DOHH2 (cell line): Measurements from ENCODE around the gene NUMBL.
"Not testable (repeated sequence)": the region's sequence is repeated elsewhere in the genome, so short reads cannot be mapped to it uniquely, and the experiment has no call there.

Source experiments
- H3F3A ChIP-seq: fragments of 200-600 bp; sonication (generic), shearing (Covaris generic); 2 replicates; pipeline ENCODE4 v1.6.0; 2016; ENCODE audit warnings: antibody characterized with exemption, mild to moderate bottlenecking; ENCODE audit not compliant: control insufficient read depth, insufficient read depth
- H3K27ac ChIP-seq: fragments of 200-600 bp; sonication (generic); 2 replicates; pipeline ENCODE4 v1.5.1; 2014; ENCODE audit warnings: low read depth, mild to moderate bottlenecking, low read length, moderate library complexity
- H3K27me3 ChIP-seq: fragments of 200-600 bp; sonication (generic); 2 replicates; pipeline ENCODE4 v1.6.1; 2014; ENCODE audit warnings: mild to moderate bottlenecking, low read length, mixed read lengths; ENCODE audit not compliant: control insufficient read depth
- H3K36me3 ChIP-seq: fragments of 200-600 bp; sonication (generic); 2 replicates; pipeline ENCODE4 v1.6.1; 2014; ENCODE audit warnings: mild to moderate bottlenecking, low read length, moderate library complexity, mixed read lengths; ENCODE audit not compliant: control insufficient read depth
- H3K4me1 ChIP-seq: fragments of 200-600 bp; sonication (generic); 2 replicates; pipeline ENCODE4 v1.6.1; 2014; ENCODE audit warnings: mild to moderate bottlenecking, low read length, mixed read lengths; ENCODE audit not compliant: control insufficient read depth
- H3K4me2 ChIP-seq: fragments of 200-600 bp; sonication (generic); 2 replicates; pipeline ENCODE4 v1.6.0; 2014; ENCODE audit warnings: mild to moderate bottlenecking, low read length, moderate library complexity
- H3K4me3 ChIP-seq: fragments of 200-600 bp; sonication (generic); 2 replicates; pipeline ENCODE4 v1.5.1; 2014; ENCODE audit warnings: mild to moderate bottlenecking, low read length, mixed read lengths
- H3K79me2 ChIP-seq: fragments of 200-600 bp; sonication (generic); 2 replicates; pipeline ENCODE4 v1.6.1; 2014; ENCODE audit warnings: mild to moderate bottlenecking, low read length, mixed read lengths; ENCODE audit not compliant: control insufficient read depth
- H3K9me2 ChIP-seq: fragments of 200-600 bp; sonication (generic); replicated peaks from 2 replicates; pipeline ENCODE4 v1.6.1; 2014; ENCODE audit warnings: mild to moderate bottlenecking, low read length, mixed read lengths; ENCODE audit not compliant: control insufficient read depth
- H3K9me3 ChIP-seq: fragments of 200-600 bp; sonication (generic); 2 replicates; pipeline ENCODE4 v1.6.1; 2014; ENCODE audit warnings: antibody characterized with exemption, low read length, mixed read lengths; ENCODE audit not compliant: control insufficient read depth, insufficient read depth
- H4K20me1 ChIP-seq: fragments of 200-600 bp; sonication (generic); 2 replicates; pipeline ENCODE4 v1.6.0; 2014; ENCODE audit warnings: low read depth, mild to moderate bottlenecking, antibody characterized with exemption, low read length, moderate library complexity; ENCODE audit not compliant: control insufficient read depth, insufficient read depth
- EZH2phosphoT487 ChIP-seq: fragments of 200-600 bp; sonication (generic); IDR thresholded peaks from 2 replicates; pipeline ENCODE4 v1.6.1; 2017; ENCODE audit warnings: borderline replicate concordance, mild to moderate bottlenecking, antibody characterized with exemption, low read length, moderate library complexity, mixed read lengths
- TF ChIP-seq, protein P1 (sequence below): fragments of 200-600 bp; sonication (generic); IDR thresholded peaks from one replicate; pipeline ENCODE4 v1.5.1; 2014; ENCODE audit warnings: antibody characterized with exemption, mild to moderate bottlenecking, low read depth, low read length; ENCODE audit not compliant: poor library complexity, severe bottlenecking

Gene NUMBL

DNA sequence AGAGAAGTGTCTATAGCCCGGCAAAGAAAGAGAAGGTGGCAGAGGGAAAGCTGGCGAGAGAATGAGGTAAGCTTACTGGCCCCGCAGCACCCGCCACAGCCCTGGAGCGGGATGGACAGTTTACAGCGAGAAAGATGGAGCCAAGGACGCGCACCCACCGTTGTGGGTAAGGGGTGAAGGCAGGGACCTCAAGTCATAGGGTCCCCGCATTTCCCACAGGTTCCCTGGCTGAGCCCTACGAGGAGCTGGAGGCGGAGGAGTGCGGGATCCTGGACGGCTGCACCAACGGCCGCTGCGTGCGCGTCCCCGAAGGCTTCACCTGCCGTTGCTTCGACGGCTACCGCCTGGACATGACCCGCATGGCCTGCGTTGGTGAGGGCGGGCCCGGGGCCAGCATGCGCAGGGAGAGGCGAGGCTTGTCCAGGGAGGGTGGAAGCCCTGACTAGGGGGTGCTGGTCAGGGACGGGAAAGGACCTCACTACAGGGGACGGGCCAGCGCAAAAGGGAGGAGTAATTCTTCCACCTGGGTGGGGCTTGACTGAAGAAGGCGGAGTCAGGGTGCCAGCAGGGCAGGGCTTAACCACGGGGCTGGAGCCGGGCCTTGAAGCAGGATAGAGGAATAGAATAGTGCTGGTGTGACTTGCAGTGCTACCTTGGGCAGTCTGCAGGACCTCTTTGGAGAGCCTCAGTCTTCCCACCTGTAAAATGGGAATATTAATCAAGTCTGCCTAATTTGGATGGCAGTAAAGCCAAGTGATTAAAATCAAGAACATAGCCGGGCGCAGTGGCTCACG lies 62.8 kb downstream of the NUMBL start:
- no peaks in the 10 kb centered on the region for H3K9me2 ChIP-seq
- no peak overlapping the region for H3K27ac ChIP-seq
- no peak overlapping the region for H3K4me3 ChIP-seq
- no peaks in the 10 kb centered on the region for H3K9me3 ChIP-seq
- H3F3A ChIP-seq: peaks cover 3% of the 10 kb centered on the region; the same call in 1 of the 2 replicates
- H3K4me2 ChIP-seq: no peak overlapping the region
- TF ChIP-seq EZH2phosphoT487: no peak
- TF ChIP-seq, protein P1, sequence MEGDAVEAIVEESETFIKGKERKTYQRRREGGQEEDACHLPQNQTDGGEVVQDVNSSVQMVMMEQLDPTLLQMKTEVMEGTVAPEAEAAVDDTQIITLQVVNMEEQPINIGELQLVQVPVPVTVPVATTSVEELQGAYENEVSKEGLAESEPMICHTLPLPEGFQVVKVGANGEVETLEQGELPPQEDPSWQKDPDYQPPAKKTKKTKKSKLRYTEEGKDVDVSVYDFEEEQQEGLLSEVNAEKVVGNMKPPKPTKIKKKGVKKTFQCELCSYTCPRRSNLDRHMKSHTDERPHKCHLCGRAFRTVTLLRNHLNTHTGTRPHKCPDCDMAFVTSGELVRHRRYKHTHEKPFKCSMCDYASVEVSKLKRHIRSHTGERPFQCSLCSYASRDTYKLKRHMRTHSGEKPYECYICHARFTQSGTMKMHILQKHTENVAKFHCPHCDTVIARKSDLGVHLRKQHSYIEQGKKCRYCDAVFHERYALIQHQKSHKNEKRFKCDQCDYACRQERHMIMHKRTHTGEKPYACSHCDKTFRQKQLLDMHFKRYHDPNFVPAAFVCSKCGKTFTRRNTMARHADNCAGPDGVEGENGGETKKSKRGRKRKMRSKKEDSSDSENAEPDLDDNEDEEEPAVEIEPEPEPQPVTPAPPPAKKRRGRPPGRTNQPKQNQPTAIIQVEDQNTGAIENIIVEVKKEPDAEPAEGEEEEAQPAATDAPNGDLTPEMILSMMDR: no peak
- H3K79me2 ChIP-seq: no peaks in the 10 kb centered on the region
- no peaks in the 10 kb centered on the region for H4K20me1 ChIP-seq
- no peaks in the 10 kb centered on the region for H3K36me3 ChIP-seq
- H3K27me3 ChIP-seq: no peaks in the 10 kb centered on the region
- no peaks in the 10 kb centered on the region for H3K4me1 ChIP-seq

- Histone ChIP-seq H3K4me3 (no peak overlapping the region), H3K27ac (no peak overlapping the region), H3K36me3 (no peaks in the 10 kb centered on the region), H3K9me2 (no peaks in the 10 kb centered on the region), H3K4me1 (no peaks in the 10 kb centered on the region), H3K9me3 (no peaks in the 10 kb centered on the region), H3K79me2 (no peaks in the 10 kb centered on the region), H3K4me2 (no peak overlapping the region), H4K20me1 (no peaks in the 10 kb centered on the region), H3K27me3 (no peaks in the 10 kb centered on the region), H3F3A (peaks cover 3% of the 10 kb centered on the region; the same call in 1 of the 2 replicates)
- no peak for TF ChIP-seq EZH2phosphoT487
- TF ChIP-seq, protein P1: no peak
These were observed 63.5 kb downstream of the NUMBL start for GRCh38 chr19:40626918-40627317.

DNA sequence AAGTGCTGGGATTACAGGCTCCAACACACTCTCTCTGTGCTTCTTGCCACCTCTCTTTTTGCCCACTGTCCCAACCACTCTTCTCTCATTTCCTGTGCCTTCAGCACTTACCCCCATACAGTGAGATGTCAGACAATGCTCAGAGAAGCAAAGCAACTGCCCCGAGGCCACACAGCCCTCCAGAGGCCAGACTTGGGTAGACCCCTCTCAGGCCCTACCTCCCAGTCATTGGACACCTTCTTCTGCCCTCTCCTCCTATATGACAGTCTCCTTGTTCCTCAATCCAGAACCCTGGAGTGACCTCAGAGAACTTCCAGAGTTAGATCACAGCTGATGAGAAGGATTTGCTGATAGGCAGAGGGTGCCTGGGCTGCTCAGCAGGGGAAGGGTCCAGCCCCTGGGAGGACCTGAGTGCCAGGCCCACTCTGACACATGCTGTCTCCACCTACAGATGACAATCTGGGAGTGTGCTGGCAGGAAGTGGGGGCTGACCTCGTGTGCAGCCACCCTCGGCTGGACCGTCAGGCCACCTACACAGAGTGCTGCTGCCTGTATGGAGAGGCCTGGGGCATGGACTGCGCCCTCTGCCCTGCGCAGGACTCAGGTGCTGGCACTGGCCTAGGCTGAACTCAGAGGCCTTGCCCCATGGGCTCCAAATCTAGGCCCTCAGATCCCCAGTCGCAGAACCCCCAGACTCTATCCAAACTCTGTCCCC lies 64.9 kb downstream of the NUMBL start:
- no peaks in the 10 kb centered on the region for H3K36me3 ChIP-seq
- H3K9me3 ChIP-seq: no peaks in the 10 kb centered on the region
- no peaks in the 10 kb centered on the region for H3K27me3 ChIP-seq
- no peak overlapping the region for H3K27ac ChIP-seq
- H4K20me1 ChIP-seq: no peaks in the 10 kb centered on the region
- TF ChIP-seq, protein P1: no peak
- TF ChIP-seq EZH2phosphoT487: no peak
- H3F3A ChIP-seq: peaks cover 3% of the 10 kb centered on the region; the same call in 1 of the 2 replicates
- H3K9me2 ChIP-seq: no peaks in the 10 kb centered on the region
- H3K79me2 ChIP-seq: no peaks in the 10 kb centered on the region
- H3K4me2 ChIP-seq: no peak overlapping the region
- H3K4me1 ChIP-seq: no peaks in the 10 kb centered on the region
- H3K4me3 ChIP-seq: no peak overlapping the region

DNA sequence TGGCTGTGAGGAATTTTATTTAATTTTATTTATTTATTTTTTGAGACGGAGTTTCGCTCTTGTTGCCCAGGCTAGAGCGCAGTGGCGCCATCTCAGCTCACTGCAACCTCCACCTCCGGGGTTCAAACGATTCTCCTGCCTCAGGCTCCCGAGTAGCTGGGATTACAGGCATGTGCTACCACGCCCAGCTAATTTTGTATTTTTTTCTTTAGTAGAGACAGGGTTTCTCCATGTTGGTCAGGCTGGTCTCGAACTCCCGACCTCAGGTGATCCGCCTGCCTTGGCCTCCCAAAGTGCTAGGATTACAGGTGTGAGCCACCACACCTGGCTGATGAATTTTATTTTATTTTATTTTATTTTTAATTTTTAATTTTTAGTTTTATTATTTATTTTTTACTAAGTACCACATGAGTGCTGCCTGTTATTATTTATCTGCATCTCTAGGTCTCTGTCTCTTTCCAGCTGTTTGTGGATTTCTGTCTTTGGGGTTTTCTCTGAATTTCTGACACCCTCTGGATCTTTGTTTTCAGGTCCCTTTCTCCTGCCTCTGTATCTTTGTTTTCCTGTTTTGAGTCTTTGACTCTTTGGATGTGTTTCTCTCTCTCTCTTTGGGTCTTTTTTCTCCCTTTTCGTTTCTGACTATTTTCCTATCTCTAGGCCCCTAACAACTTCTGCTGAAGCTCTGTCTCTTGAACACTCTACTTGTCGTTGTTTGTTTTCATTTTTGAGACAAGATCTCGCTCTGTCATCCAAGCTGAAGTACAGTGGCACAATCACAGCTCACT lies 65.9 kb downstream of the NUMBL start:
- not testable (repeated sequence) for H3K27ac ChIP-seq, H3K4me2 ChIP-seq, H3K27me3 ChIP-seq, H3F3A ChIP-seq, H3K4me1 ChIP-seq, H3K9me3 ChIP-seq, H3K4me3 ChIP-seq, H4K20me1 ChIP-seq, H3K36me3 ChIP-seq, H3K9me2 ChIP-seq, H3K79me2 ChIP-seq
